SK-N-SH (cell line): ENCODE measurements around the gene NOXA1.

Source experiments
- FOXM1 ChIP-seq: IDR thresholded peaks from 2 replicates; pipeline ENCODE4 v1.4.0; 2012; ENCODE audit warnings: low read depth, mild to moderate bottlenecking
- GABPA ChIP-seq: IDR thresholded peaks from 2 replicates; pipeline ENCODE4 v1.4.0; 2012; ENCODE audit warnings: low read depth, mild to moderate bottlenecking
- MAX ChIP-seq: IDR thresholded peaks from 2 replicates; pipeline ENCODE4 v1.4.0; 2012; ENCODE audit warnings: low read depth
- NFIC ChIP-seq: IDR thresholded peaks from 2 replicates; pipeline ENCODE4 v1.4.0; 2012; ENCODE audit warnings: borderline replicate concordance
- RAD21 ChIP-seq: IDR thresholded peaks from 2 replicates; pipeline ENCODE4 v1.6.1; 2012; ENCODE audit warnings: mild to moderate bottlenecking, low read length
- RCOR1 ChIP-seq: fragments of 150-350 bp; IDR thresholded peaks from 2 replicates; pipeline ENCODE4 v1.6.1; 2017; ENCODE audit warnings: antibody characterized with exemption, low read length
- RFX5 ChIP-seq: IDR thresholded peaks from 2 replicates; pipeline ENCODE4 v1.6.1; 2012; ENCODE audit warnings: mild to moderate bottlenecking, improper control_type of control experiment, low read length
- RXRA ChIP-seq: IDR thresholded peaks from 2 replicates; pipeline ENCODE4 v1.4.0; 2012; ENCODE audit warnings: low read depth, mild to moderate bottlenecking, borderline replicate concordance
- YY1 ChIP-seq: IDR thresholded peaks from 2 replicates; pipeline ENCODE4 v1.4.0; 2012; ENCODE audit warnings: low read depth, mild to moderate bottlenecking
- TF ChIP-seq, protein P1 (sequence below): fragments of 200-600 bp; sonication (generic); IDR thresholded peaks from 2 replicates; pipeline ENCODE4 v1.6.1; 2017; ENCODE audit warnings: antibody characterized with exemption, mild to moderate bottlenecking, moderate library complexity

DNA sequence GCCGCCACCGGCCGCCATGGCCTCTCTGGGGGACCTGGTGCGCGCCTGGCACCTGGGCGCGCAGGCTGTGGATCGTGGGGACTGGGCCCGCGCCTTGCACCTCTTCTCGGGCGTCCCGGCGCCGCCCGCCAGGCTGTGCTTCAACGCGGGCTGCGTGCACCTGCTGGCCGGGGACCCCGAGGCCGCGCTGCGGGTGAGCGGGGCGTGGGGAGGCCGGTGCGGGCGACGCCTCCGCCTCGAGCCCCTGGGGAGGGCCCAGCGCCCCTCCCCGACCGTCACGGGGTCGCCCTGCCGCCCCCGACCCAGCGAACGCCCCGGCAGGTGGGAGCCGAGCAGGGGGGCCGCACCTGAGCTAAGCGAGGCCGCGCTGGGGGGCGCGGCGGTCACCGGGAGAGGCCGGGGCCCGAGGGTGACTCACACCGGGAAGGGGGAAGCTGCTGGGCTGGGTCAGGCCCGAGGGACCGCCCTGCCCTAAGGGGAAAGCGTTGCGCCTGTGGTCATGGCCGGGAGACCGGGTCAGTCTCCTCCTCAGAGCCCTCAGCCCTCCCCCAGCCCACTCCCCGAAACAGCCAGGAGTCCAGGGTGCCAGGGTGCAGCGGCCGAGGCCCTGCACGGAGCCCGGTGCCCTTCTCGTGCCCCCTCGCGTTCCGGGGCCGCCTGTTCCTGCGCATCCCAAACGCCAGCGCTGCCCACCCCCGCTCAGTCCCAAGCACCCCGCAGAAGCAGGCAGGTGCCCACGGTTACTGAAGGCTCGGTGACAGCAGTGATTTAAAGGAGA is 510 bp downstream of the NOXA1 start:
- TF ChIP-seq, protein P1, sequence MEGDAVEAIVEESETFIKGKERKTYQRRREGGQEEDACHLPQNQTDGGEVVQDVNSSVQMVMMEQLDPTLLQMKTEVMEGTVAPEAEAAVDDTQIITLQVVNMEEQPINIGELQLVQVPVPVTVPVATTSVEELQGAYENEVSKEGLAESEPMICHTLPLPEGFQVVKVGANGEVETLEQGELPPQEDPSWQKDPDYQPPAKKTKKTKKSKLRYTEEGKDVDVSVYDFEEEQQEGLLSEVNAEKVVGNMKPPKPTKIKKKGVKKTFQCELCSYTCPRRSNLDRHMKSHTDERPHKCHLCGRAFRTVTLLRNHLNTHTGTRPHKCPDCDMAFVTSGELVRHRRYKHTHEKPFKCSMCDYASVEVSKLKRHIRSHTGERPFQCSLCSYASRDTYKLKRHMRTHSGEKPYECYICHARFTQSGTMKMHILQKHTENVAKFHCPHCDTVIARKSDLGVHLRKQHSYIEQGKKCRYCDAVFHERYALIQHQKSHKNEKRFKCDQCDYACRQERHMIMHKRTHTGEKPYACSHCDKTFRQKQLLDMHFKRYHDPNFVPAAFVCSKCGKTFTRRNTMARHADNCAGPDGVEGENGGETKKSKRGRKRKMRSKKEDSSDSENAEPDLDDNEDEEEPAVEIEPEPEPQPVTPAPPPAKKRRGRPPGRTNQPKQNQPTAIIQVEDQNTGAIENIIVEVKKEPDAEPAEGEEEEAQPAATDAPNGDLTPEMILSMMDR: no peak
- TF ChIP-seq MAX (no peak), RFX5 (no peak), NFIC (no peak), RXRA (no peak), GABPA (no peak), RAD21 (no peak), YY1 (no peak), FOXM1 (no peak), RCOR1 (no peak)
